Epidermal melanocyte (primary cell): ENCODE results near the gene EPS8L3.
"Not testable (repeated sequence)": the region's sequence is repeated elsewhere in the genome, so short reads cannot be mapped to it uniquely, and the experiment has no call there.

Experiments used
- DNase-seq: peaks from one replicate; pipeline ENCODE4 v3.0.0; 2011; ENCODE audit warnings: low spot score; ENCODE audit not compliant: insufficient read length

Gene EPS8L3

DNA sequence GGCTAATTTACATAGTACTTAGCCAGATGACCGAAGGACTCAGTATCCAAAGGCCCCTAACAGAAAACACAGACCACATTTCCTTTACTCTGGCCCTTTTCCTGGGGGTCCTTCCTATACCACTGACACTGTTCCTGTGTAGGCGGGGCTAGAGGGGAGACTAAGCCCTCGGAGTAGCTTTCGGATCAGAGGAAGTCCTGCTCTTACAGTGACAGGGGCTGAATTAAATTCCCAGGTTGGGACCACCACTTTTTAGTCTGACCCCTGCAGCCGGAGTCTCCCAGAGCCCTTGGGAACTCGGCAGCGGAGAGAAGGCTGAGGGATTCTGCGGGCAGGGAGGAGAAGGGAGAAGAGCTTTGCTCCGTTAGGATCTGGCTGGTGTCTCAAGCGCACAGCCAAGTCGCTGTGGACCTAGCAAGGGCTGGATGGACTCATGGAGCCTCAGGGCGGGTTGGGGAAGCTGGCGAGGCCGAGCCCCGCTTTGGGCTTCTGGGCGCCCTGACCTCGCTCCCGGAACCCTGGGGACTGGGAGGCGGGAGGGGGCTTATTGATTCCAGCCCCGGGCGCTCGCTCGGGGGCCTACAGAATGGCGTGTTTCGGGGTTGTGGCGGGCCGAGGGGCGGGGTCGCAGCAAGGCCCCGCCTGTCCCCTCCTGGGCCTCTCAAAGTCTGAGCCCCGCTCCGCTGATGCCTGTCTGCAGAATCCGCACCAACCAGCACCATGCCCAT, 52.0 kb downstream of the EPS8L3 start, which contains the start of gene GSTM5:
Gene GSTM5 (plus strand): TSS at position 659 of the 728 bp plus-strand sequence. CDS start 62 bp downstream, at position 721.
- not testable (repeated sequence) for DNase-seq

DNA sequence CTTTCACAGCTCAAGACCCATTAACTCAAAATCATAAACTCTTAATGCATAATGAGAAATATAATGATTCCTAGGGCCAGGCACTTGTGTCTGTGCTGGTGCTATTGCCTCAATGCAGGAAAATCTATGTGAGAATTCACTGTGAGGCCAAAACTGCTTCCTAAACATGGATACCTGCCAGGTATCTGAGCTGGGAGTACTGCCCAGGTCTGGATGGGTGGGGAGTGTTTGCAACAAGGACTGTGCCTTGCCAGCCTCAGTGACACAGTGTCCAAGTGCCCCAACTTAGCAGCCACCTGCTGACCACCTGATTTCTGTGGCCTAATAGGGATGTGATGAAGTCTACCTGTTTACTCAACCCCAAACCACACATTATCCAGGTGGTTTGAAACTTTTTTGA, 53.9 kb downstream of the EPS8L3 start:
- not testable (repeated sequence) for DNase-seq

DNA sequence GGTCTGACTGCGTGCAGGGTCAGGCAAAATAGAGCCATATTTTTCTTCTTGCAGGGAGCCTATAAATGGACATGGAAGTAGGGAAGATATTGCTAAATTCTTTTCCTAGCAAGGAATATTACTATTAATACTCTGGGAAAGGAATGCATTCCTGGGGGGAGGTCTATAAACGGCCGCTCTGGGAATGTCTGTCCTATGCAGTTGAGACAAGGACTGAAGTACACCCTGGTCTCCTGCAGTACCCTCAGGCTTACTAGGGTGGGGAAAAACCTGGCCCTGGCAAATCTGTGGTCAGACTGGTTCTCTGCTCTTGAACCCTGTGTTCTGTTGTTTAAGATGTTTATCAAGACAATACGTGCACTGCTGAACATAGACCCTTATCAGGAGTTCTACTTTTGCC, 54.8 kb downstream of the EPS8L3 start:
- DNase-seq, result not testable (repeated sequence)

DNA sequence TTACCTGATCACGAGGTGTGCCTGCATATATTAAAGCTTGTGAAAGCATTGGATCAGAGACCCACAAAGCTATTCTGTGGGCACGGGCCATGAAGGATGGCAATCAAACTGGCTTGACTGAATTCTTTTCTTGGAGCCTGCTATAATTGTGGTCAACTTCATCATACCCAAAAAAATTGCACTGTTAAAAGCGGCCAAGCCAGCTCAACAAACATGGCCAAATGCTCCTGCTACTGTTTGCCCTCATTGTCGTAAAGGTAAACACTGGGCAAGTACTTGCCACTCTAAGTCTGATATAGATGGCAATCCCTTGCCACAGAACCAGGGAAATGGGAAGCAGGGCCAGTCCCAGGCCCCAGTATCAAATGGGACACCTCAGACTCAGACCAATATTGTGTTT, 58.3 kb downstream of the EPS8L3 start:
- DNase-seq, result no peak

DNA sequence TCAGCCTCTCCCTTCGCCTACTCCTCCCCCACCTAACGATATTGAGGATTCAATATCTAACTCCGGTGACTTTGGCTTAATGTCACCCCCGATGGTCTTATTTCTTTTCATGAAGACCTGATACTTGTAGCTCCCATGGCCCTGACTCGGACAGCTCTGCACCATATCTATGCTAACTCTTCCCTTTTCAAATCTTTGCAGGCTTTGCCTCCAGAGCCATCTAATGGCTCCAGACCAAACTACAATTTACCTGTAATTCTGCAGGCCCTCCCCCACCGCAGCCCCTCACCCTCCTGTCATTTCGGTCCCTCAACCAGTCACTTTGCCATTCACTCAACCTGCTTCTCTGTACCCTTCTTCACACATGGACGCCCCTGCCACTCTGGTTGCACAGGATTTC, 59.5 kb downstream of the EPS8L3 start:
- no peak for DNase-seq

DNA sequence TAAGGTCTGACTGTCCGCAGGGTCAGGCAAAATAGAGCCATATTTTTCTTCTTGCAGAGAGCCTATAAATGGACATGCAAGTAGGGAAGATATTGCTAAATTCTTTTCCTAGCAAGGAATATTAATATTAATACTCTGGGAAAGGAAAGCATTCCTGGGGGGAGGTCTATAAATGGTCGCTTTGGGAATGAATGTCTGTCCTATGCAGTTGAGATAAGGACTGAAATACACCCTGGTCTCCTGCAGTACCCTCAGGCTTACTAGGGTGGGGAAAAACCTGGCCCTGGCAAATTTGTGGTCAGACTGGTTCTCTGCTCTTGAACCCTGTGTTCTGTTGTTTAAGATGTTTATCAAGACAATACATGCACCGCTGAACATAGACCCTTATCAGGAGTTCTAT, 60.8 kb downstream of the EPS8L3 start:
- not testable (repeated sequence) for DNase-seq
